Cardiac muscle cell (in vitro differentiated cells and primary cell): Measurements from ENCODE around the gene LPCAT3. TPM values are rescaled to one million over a fixed set of nuclear protein-coding genes. Genes with fewer than 3 reads are reported as not detected.

ENCODE experiments used
- DNase-seq, 2 donors: peaks; one replicate each; pipeline versions ENCODE4 v3.0.0 to v3.0.0-alpha.2; 2010 to 2017; ENCODE audit warnings: low read depth in 1 of 2, low spot score in 1 of 2
- H3K27ac ChIP-seq: fragments of 200-600 bp; sonication (generic); 2 replicates; pipeline ENCODE4 v1.5.1; 2016
- H3K27me3 ChIP-seq: fragments of 200-600 bp; sonication (generic); 2 replicates; pipeline ENCODE4 v1.6.0; 2016; ENCODE audit warnings: control low read depth
- H3K36me3 ChIP-seq: fragments of 200-600 bp; sonication (generic); 2 replicates; pipeline ENCODE4 v1.5.1; 2016; ENCODE audit warnings: control low read depth
- H3K4me1 ChIP-seq: fragments of 200-600 bp; sonication (generic); 2 replicates; pipeline ENCODE4 v1.8.1; 2017; ENCODE audit warnings: low read depth, mild to moderate bottlenecking, mixed run types
- H3K4me3 ChIP-seq: fragments of 200-600 bp; sonication (generic); 2 replicates; pipeline ENCODE4 v1.5.1; 2016; ENCODE audit warnings: mild to moderate bottlenecking
- H3K9me3 ChIP-seq: fragments of 200-600 bp; sonication (generic); 2 replicates; pipeline ENCODE4 v1.5.1; 2017; ENCODE audit warnings: low read depth, mild to moderate bottlenecking, control low read depth
- CTCF ChIP-seq: IDR thresholded peaks from 2 replicates; pipeline ENCODE4 v1.5.1; 2012; ENCODE audit warnings: low read depth, mild to moderate bottlenecking, low read length
- polyA plus RNA-seq: library from polyadenylated mRNA; unstranded; fragments of >200 nt; fragmentation: Nextera tagmentation; extraction: Ambion mirVana; gene quantifications from 2 replicates; pipeline ENCODE4 v1.2.1, GENCODE V29; 2016
- total RNA-seq: library from RNA; depleted of rRNA; stranded (reverse); fragments of >200 nt; gene quantifications from 2 replicates; pipeline ENCODE4 v1.2.3, GENCODE V29; 2016

Gene LPCAT3, protein sequence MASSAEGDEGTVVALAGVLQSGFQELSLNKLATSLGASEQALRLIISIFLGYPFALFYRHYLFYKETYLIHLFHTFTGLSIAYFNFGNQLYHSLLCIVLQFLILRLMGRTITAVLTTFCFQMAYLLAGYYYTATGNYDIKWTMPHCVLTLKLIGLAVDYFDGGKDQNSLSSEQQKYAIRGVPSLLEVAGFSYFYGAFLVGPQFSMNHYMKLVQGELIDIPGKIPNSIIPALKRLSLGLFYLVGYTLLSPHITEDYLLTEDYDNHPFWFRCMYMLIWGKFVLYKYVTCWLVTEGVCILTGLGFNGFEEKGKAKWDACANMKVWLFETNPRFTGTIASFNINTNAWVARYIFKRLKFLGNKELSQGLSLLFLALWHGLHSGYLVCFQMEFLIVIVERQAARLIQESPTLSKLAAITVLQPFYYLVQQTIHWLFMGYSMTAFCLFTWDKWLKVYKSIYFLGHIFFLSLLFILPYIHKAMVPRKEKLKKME
- total RNA-seq (12.0 and 15.8 TPM in 2 replicates), polyA plus RNA-seq (31.4 and 37.8 TPM in 2 replicates)

DNA sequence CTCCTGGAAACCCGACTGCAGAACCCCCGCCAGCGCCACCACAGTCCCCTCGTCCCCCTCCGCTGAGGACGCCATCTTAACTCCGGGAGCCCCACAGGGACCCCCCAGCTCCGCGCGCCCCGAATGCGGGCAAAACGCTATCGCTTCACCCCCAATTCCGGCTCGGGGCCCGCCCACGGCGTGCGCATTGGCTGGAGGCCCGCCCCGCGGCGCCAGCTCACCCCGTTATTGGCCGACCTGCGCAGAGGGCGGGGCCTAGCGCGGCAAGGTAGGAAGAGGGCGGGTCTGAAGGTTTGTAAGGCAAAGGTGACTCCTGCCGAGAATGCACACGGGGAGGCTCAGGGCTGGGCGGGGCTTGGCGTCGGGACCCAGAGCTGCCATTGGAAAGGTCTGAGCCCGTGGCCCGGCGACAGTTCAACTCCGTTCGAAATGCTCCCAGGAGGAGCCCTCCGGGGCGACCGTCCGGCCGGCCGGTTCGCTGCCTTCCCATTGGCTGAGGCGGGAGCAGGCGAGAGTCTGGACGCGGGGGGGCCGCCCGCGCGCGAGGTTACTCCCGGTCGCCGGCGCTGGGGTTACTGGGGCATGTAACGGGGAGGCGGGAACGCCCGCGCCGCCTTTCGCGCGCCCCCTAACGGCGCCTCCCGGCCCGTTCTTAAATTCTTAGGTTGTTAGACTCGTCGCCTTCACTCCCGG is at the start of gene LPCAT3:
Gene LPCAT3 (minus strand): TSS at position 127 of the 693 bp plus-strand sequence. CDS start 52 bp downstream, at position 75.
- Histone ChIP-seq H3K4me3 (peak within 1 kb of the TSS; percentile 76), H3K36me3 (no peaks in the 10 kb centered on the region), H3K27me3 (no peaks in the 10 kb centered on the region), H3K9me3 (no peaks in the 10 kb centered on the region), H3K27ac (peak within 1 kb of the TSS; percentile 62), H3K4me1 (peaks cover 11% of the 10 kb centered on the region)
- peak; percentile 96 to 97 for DNase-seq
- peak; percentile 80 for TF ChIP-seq CTCF

- no peak for TF ChIP-seq CTCF
- Histone ChIP-seq H3K4me3 (no peak overlapping the region), H3K9me3 (no peaks in the 10 kb centered on the region), H3K36me3 (no peaks in the 10 kb centered on the region), H3K27me3 (no peaks in the 10 kb centered on the region), H3K4me1 (peaks cover 2% of the 10 kb centered on the region), H3K27ac (no peak overlapping the region)
- DNase-seq, result no peak
Observed at GRCh38 chr12:7067096-7067495, 48.8 kb upstream of the LPCAT3 start.

DNA sequence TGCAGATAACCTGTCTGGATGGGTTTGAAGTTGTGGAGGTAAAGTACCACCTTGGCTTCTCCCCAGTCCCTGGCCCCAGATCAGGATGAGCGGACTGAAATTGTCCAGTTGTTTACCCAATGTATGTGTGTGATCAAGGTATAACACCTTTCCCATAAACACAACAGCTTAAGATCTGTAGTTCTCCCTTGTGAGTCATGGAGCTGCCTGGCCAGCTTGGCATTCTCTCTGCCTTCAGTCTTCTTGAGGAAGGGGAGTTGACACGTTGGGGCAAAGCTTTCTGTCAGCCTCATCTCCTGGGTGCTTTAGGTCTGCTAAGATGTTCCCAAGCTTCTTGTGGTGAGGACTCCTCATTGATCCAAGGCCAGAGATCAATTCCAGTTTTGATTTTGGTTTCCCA is 48.3 kb upstream of the LPCAT3 start:
- Histone ChIP-seq H3K4me1 (peaks cover 2% of the 10 kb centered on the region), H3K27ac (no peak overlapping the region), H3K9me3 (no peaks in the 10 kb centered on the region), H3K27me3 (no peaks in the 10 kb centered on the region), H3K36me3 (no peaks in the 10 kb centered on the region), H3K4me3 (no peak overlapping the region)
- TF ChIP-seq CTCF, result no peak
- no peak for DNase-seq

GRCh38 chr12:7065073-7065623 is 46.9 kb upstream of the LPCAT3 start:
- H3K4me1 ChIP-seq, result peaks cover 5% of the 10 kb centered on the region
- no peaks in the 10 kb centered on the region for H3K27me3 ChIP-seq
- no peaks in the 10 kb centered on the region for H3K9me3 ChIP-seq
- H3K4me3 ChIP-seq, result no peak overlapping the region
- H3K27ac ChIP-seq, result no peak overlapping the region
- no peaks in the 10 kb centered on the region for H3K36me3 ChIP-seq
- no peak for TF ChIP-seq CTCF
- DNase-seq, result no peak

- Histone ChIP-seq H3K4me1 (peaks cover 5% of the 10 kb centered on the region), H3K27ac (no peak overlapping the region), H3K9me3 (no peaks in the 10 kb centered on the region), H3K4me3 (no peak overlapping the region), H3K27me3 (no peaks in the 10 kb centered on the region), H3K36me3 (no peaks in the 10 kb centered on the region)
- no peak for TF ChIP-seq CTCF
- DNase-seq, result no peak
Observed at GRCh38 chr12:7064516-7064915, 46.2 kb upstream of the LPCAT3 start.
